GM13977 (cell line): ENCODE measurements around the gene ATP9A.

ENCODE experiments used
- DNase-seq: peaks from one replicate; pipeline ENCODE4 v3.0.0; 2012; ENCODE audit warnings: low spot score
- CTCF ChIP-seq: IDR thresholded peaks from 2 replicates; pipeline ENCODE4 v1.5.1; 2012; ENCODE audit warnings: mild to moderate bottlenecking, control low read depth; ENCODE audit not compliant: insufficient read depth; ENCODE audit errors: extremely low read depth, missing control alignments
- in situ Hi-C: fragments of 300-500 bp; cut with MboI; formaldehyde crosslinking; loops from one replicate; pipeline ENCODE4 v1.12.0; 2022; ENCODE audit warnings: low sequenced_read_pairs, low pct_unique_long_range_greater_than_20kb, mixed read lengths, inconsistent platforms; ENCODE audit not compliant: unreplicated experiment

The ATP9A gene

DNA sequence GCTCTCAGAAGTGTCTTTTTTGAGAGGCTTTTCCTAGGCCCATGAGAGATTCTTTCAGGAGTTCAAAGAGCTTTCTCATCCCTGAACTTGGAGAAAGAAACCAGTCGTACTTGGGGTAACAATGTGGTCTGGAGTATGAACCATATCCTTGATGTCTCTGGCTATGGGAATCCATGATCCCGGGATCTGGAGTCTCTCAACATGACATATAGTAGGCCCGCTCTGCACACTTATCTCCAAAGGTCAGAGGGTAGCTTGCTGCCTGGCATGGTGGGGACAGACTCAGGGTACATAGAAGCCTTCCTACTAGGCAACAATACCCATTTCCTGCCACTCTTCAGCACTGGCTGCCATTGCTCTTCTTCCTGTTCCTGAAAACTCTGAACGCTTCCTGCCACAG lies 183.5 kb downstream of the ATP9A start:
- no peak for DNase-seq
- no peak for TF ChIP-seq CTCF
- in situ Hi-C loops, result no loop called here

GRCh38 chr20:51584116-51584515 lies 184.1 kb downstream of the ATP9A start:
- TF ChIP-seq CTCF, result no peak
- in situ Hi-C loops, result no loop called here

GRCh38 chr20:51583499-51583898 lies 184.7 kb downstream of the ATP9A start:
- no peak for TF ChIP-seq CTCF
- no peak for DNase-seq
- in situ Hi-C loops, result no loop called here

More at GRCh38 chr20:51584116-51584515, 184.1 kb downstream of the ATP9A start:
- DNase-seq, result no peak

GRCh38 chr20:51583073-51583472 lies 185.1 kb downstream of the ATP9A start:
- in situ Hi-C loops, result no loop called here
- no peak for DNase-seq
- no peak for TF ChIP-seq CTCF

- TF ChIP-seq CTCF, result no peak
- in situ Hi-C loops, result no loop called here
- DNase-seq, result no peak
Measured at GRCh38 chr20:51581571-51581970, 186.6 kb downstream of the ATP9A start.

DNA sequence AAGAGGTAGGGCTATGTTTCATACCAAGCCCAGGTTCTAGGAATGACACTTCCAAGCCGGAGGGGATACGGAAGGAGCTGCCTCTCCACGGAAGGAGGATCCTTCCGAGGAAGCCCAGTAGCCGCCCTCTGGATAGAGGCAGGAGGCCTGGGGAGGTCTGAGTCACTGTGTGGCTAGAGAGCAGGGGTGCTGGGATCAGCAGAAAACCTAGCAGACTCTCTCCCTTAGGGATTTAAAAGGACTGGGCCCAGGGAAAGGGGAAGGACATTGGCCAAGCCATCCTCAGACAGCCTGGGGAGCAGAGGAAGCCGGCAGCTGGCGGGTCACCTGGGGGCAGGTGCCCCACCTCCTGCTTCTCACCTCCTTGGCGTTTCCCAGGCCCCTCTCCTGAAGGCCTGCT lies 189.1 kb downstream of the ATP9A start:
- TF ChIP-seq CTCF, result no peak
- in situ Hi-C loops, result no loop called here
- no peak for DNase-seq

GRCh38 chr20:51578145-51578459 lies 190.1 kb downstream of the ATP9A start:
- in situ Hi-C loops, result no loop called here
- DNase-seq, result no peak
- TF ChIP-seq CTCF, result no peak
